SK-N-SH treated with all-trans-retinoic acid at 6 μM for 48 hours (cell line): ENCODE results near the gene GNAZ.

ENCODE experiments used
- ATAC-seq: fragments of 200-7000 bp; cut with Tn5 transposase; 3 replicates; pipeline ENCODE4 v1.9.1; 2020; ENCODE audit warnings: mild to moderate bottlenecking, moderate library complexity
- ARNTL ChIP-seq: fragments of 450-650 bp; formaldehyde crosslinking; IDR thresholded peaks from 2 replicates; pipeline ENCODE4 v1.5.0; 2020; ENCODE audit warnings: low read depth, mild to moderate bottlenecking, moderate library complexity, borderline replicate concordance
- BACH2 ChIP-seq: fragments of 250-450 bp; sonication (Bioruptor Pico); IDR thresholded peaks from 2 replicates; pipeline ENCODE4 v1.9.0; 2021; ENCODE audit warnings: mild to moderate bottlenecking, borderline replicate concordance
- CSDC2 ChIP-seq: fragments of 250-450 bp; sonication (Bioruptor Pico); IDR thresholded peaks from 2 replicates; pipeline ENCODE4 v1.5.0; 2020; ENCODE audit warnings: mild to moderate bottlenecking, moderate library complexity
- ESRRG ChIP-seq: fragments of 250-450 bp; sonication (Bioruptor Pico); IDR thresholded peaks from 2 replicates; pipeline ENCODE4 v1.6.1; 2021; ENCODE audit warnings: mild to moderate bottlenecking
- GLIS3 ChIP-seq: fragments of 250-450 bp; sonication (Bioruptor Pico); IDR thresholded peaks from 2 replicates; pipeline ENCODE4 v1.5.0; 2020; ENCODE audit warnings: mild to moderate bottlenecking, moderate library complexity
- ISL1 ChIP-seq: fragments of 250-450 bp; sonication (Bioruptor Pico); IDR thresholded peaks from 2 replicates; pipeline ENCODE4 v2.1.2; 2022; ENCODE audit warnings: mild to moderate bottlenecking, moderate library complexity
- OSR1 ChIP-seq: fragments of 250-450 bp; sonication (Bioruptor Pico); IDR thresholded peaks from 2 replicates; pipeline ENCODE4 v1.8.0; 2022; ENCODE audit warnings: moderate library complexity, mild to moderate bottlenecking, inconsistent platforms
- PPARA ChIP-seq: fragments of 250-450 bp; sonication (Bioruptor Pico); IDR thresholded peaks from 2 replicates; pipeline ENCODE4 v1.5.0; 2020; ENCODE audit warnings: mild to moderate bottlenecking, borderline replicate concordance
- RARB ChIP-seq: fragments of 250-450 bp; sonication (Bioruptor Pico); IDR thresholded peaks from 2 replicates; pipeline ENCODE4 v1.8.0; 2021; ENCODE audit warnings: mild to moderate bottlenecking, moderate library complexity
- SNAI2 ChIP-seq: fragments of 250-450 bp; sonication (Bioruptor Pico); IDR thresholded peaks from 2 replicates; pipeline ENCODE4 v1.5.0; 2020; ENCODE audit warnings: mild to moderate bottlenecking, moderate library complexity
- TCF4 ChIP-seq: fragments of 250-450 bp; sonication (Bioruptor Pico); IDR thresholded peaks from 2 replicates; pipeline ENCODE4 v1.8.0; 2021; ENCODE audit warnings: mild to moderate bottlenecking, moderate library complexity, borderline replicate concordance
- TOX ChIP-seq: fragments of 250-450 bp; sonication (Bioruptor Pico); IDR thresholded peaks from 2 replicates; pipeline ENCODE4 v1.8.0; 2021; ENCODE audit warnings: mild to moderate bottlenecking, moderate library complexity, borderline replicate concordance
- ZC3H10 ChIP-seq: fragments of 250-450 bp; sonication (Bioruptor Pico); IDR thresholded peaks from 2 replicates; pipeline ENCODE4 v1.5.1; 2021; ENCODE audit warnings: mild to moderate bottlenecking, moderate library complexity
- ZFP3 ChIP-seq: fragments of 250-450 bp; sonication (Bioruptor Pico); IDR thresholded peaks from 2 replicates; pipeline ENCODE4 v1.5.0; 2020; ENCODE audit warnings: mild to moderate bottlenecking, moderate library complexity
- ZFP30 ChIP-seq: fragments of 450-650 bp; formaldehyde crosslinking; IDR thresholded peaks from 2 replicates; pipeline ENCODE4 v1.5.0; 2022; ENCODE audit warnings: mild to moderate bottlenecking, moderate library complexity
- ZNF70 ChIP-seq: fragments of 450-650 bp; formaldehyde crosslinking; IDR thresholded peaks from 2 replicates; pipeline ENCODE4 v1.5.0; 2020; ENCODE audit warnings: mild to moderate bottlenecking, moderate library complexity
- ZNF8 ChIP-seq: fragments of 450-650 bp; formaldehyde crosslinking; IDR thresholded peaks from 2 replicates; pipeline ENCODE4 v1.5.0; 2020; ENCODE audit warnings: mild to moderate bottlenecking, moderate library complexity
- TF ChIP-seq, protein P1 (sequence below): fragments of 250-450 bp; sonication (Bioruptor Pico); IDR thresholded peaks from 2 replicates; pipeline ENCODE4 v1.5.1; 2020; ENCODE audit warnings: low read depth, mild to moderate bottlenecking, moderate library complexity
- TF ChIP-seq, protein P2 (sequence below): fragments of 250-450 bp; sonication (Bioruptor Pico); IDR thresholded peaks from 2 replicates; pipeline ENCODE4 v1.8.0; 2020; ENCODE audit warnings: mild to moderate bottlenecking, moderate library complexity, borderline replicate concordance
- TF ChIP-seq, protein P3 (sequence below): fragments of 250-450 bp; sonication (Bioruptor Pico); IDR thresholded peaks from 2 replicates; pipeline ENCODE4 v1.5.1; 2021; ENCODE audit warnings: mild to moderate bottlenecking, moderate library complexity
- TF ChIP-seq, protein P4 (sequence below): fragments of 250-450 bp; sonication (Bioruptor Pico); IDR thresholded peaks from 2 replicates; pipeline ENCODE4 v1.5.0; 2020; ENCODE audit warnings: mild to moderate bottlenecking, moderate library complexity
- TF ChIP-seq, protein P5 (sequence below): fragments of 250-450 bp; sonication (Bioruptor Pico); IDR thresholded peaks from 2 replicates; pipeline ENCODE4 v1.8.0; 2021; ENCODE audit warnings: low read depth, mild to moderate bottlenecking, moderate library complexity, borderline replicate concordance

The GNAZ gene

DNA sequence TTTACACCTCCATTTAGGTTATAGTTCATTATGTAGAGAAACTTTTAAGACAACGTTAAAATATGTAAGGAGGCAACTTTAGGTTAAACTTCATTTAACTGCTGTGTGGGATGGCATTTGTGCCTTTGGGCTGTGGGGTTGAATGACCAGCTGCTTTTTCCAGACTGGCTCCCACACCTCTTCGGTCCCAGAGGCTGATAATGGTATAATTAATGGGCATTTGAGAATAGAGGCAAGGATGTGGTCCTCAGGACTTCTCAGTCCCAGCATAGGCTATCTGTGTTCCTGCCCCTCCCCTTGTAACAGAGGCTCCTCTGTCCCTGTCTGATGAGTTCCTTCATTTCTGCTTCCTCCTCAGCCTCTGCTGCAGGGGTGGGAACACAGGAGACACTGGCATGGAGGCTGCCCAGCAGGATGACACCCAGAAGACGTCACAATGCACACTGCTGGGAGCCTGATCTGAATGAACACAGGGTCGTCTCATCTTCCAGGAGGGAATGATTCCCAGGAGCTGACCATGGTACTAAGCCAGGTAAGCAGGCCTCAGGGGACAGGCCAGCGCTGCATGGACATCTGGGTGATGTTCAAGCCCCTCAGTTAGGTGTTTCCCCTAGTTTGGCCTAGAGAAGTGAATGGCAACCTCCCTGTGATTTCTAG lies 17.1 kb upstream of the GNAZ start:
- TF ChIP-seq ZNF8 (CRISPR knock-in tag) (no peak), ARNTL (CRISPR knock-in tag) (no peak), ZFP3 (CRISPR knock-in tag) (no peak), RARB (CRISPR knock-in tag) (no peak)
- TF ChIP-seq, protein P1, sequence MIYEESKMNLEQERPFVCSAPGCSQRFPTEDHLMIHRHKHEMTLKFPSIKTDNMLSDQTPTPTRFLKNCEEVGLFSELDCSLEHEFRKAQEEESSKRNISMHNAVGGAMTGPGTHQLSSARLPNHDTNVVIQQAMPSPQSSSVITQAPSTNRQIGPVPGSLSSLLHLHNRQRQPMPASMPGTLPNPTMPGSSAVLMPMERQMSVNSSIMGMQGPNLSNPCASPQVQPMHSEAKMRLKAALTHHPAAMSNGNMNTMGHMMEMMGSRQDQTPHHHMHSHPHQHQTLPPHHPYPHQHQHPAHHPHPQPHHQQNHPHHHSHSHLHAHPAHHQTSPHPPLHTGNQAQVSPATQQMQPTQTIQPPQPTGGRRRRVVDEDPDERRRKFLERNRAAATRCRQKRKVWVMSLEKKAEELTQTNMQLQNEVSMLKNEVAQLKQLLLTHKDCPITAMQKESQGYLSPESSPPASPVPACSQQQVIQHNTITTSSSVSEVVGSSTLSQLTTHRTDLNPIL (CRISPR knock-in tag): no peak
- ATAC-seq: no peak

DNA sequence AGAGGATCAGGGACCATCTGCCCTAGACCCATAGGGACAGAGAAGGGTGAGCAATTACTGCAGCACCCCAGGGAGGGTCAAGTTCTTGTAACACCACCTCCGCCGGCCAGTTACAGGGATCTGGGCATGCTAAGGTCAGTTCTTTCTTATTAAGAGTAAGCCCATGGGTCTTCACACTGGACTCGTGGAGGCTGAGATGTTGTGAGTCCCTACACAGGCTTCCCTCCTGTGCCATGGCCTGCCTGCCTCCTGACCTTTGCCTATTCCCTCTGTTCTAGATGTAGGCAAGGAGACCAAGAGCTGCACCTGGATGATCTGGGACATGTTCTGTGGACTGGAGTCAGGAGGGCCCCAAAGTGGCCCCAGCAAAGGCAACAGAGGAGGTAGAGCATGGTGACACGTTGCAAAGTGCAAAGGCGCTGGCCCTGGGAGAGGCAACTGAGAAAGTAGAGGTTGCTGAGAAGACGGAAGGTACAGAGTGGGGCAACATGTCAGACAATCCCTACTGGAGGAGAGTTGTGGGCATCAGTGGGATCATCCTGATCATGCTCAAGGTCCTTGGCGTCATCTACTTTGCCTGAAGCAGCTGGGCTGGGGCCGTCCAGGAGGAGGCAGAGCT lies 16.3 kb upstream of the GNAZ start:
- no peak for TF ChIP-seq BACH2 (CRISPR knock-in tag)
- TF ChIP-seq TCF4: no peak
- TF ChIP-seq ZNF70 (CRISPR knock-in tag): no peak
- no peak for TF ChIP-seq GLIS3
- TF ChIP-seq, protein P2, sequence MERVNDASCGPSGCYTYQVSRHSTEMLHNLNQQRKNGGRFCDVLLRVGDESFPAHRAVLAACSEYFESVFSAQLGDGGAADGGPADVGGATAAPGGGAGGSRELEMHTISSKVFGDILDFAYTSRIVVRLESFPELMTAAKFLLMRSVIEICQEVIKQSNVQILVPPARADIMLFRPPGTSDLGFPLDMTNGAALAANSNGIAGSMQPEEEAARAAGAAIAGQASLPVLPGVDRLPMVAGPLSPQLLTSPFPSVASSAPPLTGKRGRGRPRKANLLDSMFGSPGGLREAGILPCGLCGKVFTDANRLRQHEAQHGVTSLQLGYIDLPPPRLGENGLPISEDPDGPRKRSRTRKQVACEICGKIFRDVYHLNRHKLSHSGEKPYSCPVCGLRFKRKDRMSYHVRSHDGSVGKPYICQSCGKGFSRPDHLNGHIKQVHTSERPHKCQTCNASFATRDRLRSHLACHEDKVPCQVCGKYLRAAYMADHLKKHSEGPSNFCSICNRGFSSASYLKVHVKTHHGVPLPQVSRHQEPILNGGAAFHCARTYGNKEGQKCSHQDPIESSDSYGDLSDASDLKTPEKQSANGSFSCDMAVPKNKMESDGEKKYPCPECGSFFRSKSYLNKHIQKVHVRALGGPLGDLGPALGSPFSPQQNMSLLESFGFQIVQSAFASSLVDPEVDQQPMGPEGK (CRISPR knock-in tag): no peak
- no peak for TF ChIP-seq TOX (CRISPR knock-in tag)
- TF ChIP-seq, protein P3, sequence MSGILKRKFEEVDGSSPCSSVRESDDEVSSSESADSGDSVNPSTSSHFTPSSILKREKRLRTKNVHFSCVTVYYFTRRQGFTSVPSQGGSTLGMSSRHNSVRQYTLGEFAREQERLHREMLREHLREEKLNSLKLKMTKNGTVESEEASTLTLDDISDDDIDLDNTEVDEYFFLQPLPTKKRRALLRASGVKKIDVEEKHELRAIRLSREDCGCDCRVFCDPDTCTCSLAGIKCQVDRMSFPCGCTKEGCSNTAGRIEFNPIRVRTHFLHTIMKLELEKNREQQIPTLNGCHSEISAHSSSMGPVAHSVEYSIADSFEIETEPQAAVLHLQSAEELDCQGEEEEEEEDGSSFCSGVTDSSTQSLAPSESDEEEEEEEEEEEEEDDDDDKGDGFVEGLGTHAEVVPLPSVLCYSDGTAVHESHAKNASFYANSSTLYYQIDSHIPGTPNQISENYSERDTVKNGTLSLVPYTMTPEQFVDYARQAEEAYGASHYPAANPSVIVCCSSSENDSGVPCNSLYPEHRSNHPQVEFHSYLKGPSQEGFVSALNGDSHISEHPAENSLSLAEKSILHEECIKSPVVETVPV (CRISPR knock-in tag): no peak
- no peak for TF ChIP-seq CSDC2 (CRISPR knock-in tag)
- TF ChIP-seq PPARA (CRISPR knock-in tag): no peak
- TF ChIP-seq RARB (CRISPR knock-in tag): no peak
- TF ChIP-seq ZFP3 (CRISPR knock-in tag): no peak
- no peak for TF ChIP-seq ZFP30 (CRISPR knock-in tag)
- no peak for TF ChIP-seq ZNF8 (CRISPR knock-in tag)
- no peak for TF ChIP-seq ESRRG (CRISPR knock-in tag)
- TF ChIP-seq ZC3H10 (CRISPR knock-in tag): no peak
- TF ChIP-seq, protein P4, sequence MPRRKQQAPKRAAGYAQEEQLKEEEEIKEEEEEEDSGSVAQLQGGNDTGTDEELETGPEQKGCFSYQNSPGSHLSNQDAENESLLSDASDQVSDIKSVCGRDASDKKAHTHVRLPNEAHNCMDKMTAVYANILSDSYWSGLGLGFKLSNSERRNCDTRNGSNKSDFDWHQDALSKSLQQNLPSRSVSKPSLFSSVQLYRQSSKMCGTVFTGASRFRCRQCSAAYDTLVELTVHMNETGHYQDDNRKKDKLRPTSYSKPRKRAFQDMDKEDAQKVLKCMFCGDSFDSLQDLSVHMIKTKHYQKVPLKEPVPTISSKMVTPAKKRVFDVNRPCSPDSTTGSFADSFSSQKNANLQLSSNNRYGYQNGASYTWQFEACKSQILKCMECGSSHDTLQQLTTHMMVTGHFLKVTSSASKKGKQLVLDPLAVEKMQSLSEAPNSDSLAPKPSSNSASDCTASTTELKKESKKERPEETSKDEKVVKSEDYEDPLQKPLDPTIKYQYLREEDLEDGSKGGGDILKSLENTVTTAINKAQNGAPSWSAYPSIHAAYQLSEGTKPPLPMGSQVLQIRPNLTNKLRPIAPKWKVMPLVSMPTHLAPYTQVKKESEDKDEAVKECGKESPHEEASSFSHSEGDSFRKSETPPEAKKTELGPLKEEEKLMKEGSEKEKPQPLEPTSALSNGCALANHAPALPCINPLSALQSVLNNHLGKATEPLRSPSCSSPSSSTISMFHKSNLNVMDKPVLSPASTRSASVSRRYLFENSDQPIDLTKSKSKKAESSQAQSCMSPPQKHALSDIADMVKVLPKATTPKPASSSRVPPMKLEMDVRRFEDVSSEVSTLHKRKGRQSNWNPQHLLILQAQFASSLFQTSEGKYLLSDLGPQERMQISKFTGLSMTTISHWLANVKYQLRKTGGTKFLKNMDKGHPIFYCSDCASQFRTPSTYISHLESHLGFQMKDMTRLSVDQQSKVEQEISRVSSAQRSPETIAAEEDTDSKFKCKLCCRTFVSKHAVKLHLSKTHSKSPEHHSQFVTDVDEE (CRISPR knock-in tag): no peak
- TF ChIP-seq, protein P5, sequence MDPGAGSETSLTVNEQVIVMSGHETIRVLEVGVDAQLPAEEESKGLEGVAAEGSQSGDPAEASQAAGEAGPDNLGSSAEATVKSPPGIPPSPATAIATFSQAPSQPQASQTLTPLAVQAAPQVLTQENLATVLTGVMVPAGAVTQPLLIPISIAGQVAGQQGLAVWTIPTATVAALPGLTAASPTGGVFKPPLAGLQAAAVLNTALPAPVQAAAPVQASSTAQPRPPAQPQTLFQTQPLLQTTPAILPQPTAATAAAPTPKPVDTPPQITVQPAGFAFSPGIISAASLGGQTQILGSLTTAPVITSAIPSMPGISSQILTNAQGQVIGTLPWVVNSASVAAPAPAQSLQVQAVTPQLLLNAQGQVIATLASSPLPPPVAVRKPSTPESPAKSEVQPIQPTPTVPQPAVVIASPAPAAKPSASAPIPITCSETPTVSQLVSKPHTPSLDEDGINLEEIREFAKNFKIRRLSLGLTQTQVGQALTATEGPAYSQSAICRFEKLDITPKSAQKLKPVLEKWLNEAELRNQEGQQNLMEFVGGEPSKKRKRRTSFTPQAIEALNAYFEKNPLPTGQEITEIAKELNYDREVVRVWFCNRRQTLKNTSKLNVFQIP (CRISPR knock-in tag): no peak
- TF ChIP-seq OSR1 (CRISPR knock-in tag): no peak
- no peak for TF ChIP-seq ISL1 (CRISPR knock-in tag)
- TF ChIP-seq SNAI2: no peak
- ATAC-seq: no peak
